Measurements from ENCODE around the gene MATN3. TPM values are rescaled to one million over a fixed set of nuclear protein-coding genes. Genes with fewer than 3 reads are reported as not detected.

The MATN3 gene
- total and polyA plus RNA-seq, 2 of the 13 experiments (the other 11 are each of a cell fraction or from before 2014, with no cell fraction given), result 36.1 to 208 TPM

DNA sequence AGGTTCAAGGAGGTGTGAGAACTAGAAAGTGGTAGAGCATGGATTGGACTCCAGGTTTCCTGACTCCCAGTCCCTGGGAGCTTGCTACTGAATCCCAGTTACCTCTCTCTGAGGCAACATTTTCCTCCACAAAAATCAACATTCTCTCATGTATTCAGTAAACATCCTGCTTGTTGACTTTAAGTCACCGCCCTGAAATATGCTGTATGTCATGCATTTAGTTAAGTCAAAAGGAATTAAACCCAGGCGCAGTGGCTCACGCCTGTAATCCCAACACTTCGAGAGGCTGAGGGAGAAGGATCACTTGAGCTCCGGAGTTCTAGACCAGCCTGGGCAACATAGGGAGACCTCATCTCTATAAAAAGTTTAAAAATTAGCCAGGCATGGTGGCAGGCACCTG, 3.8 kb downstream of the MATN3 start (continued):
- TF ChIP-seq, protein P1, sequence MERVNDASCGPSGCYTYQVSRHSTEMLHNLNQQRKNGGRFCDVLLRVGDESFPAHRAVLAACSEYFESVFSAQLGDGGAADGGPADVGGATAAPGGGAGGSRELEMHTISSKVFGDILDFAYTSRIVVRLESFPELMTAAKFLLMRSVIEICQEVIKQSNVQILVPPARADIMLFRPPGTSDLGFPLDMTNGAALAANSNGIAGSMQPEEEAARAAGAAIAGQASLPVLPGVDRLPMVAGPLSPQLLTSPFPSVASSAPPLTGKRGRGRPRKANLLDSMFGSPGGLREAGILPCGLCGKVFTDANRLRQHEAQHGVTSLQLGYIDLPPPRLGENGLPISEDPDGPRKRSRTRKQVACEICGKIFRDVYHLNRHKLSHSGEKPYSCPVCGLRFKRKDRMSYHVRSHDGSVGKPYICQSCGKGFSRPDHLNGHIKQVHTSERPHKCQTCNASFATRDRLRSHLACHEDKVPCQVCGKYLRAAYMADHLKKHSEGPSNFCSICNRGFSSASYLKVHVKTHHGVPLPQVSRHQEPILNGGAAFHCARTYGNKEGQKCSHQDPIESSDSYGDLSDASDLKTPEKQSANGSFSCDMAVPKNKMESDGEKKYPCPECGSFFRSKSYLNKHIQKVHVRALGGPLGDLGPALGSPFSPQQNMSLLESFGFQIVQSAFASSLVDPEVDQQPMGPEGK (CRISPR knock-in tag; IDR thresholded peaks at IDR 0.05), result peak; percentile 20; the same call in 1 of the 2 replicates
- TF ChIP-seq MAFG (CRISPR knock-in tag; IDR thresholded peaks at IDR 0.05) (no peak), ARHGAP35 (CRISPR knock-in tag; IDR thresholded peaks at IDR 0.05; ENCODE audit: borderline replicate concordance) (no peak), KDM4B (CRISPR knock-in tag; IDR thresholded peaks at IDR 0.05) (peak; percentile 74; the same call in 1 of the 2 replicates), SMAD3 (CRISPR knock-in tag; IDR thresholded peaks at IDR 0.05) (peak; percentile 92; the same call in 1 of the 2 replicates), ETV5 (CRISPR knock-in tag; IDR thresholded peaks at IDR 0.05; ENCODE audit: borderline replicate concordance) (peak; percentile 70; the same call in 1 of the 2 replicates), ZSCAN9 (CRISPR knock-in tag; IDR thresholded peaks at IDR 0.05; ENCODE audit: borderline replicate concordance) (peak; percentile 91; the same call in 1 of the 2 replicates), HOXA5 (CRISPR knock-in tag; IDR thresholded peaks at IDR 0.05) (peak; percentile 29; the same call in 1 of the 2 replicates), RCOR2 (CRISPR knock-in tag; IDR thresholded peaks at IDR 0.05) (no peak), ELF3 (CRISPR knock-in tag; IDR thresholded peaks at IDR 0.05) (peak; percentile 82), SOX5 (CRISPR knock-in tag; IDR thresholded peaks at IDR 0.05; ENCODE audit: borderline replicate concordance) (peak; percentile 69; the same call in 1 of the 2 replicates), KLF12 (CRISPR knock-in tag; IDR thresholded peaks at IDR 0.05; ENCODE audit: borderline replicate concordance) (no peak), ZNF121 (CRISPR knock-in tag; IDR thresholded peaks at IDR 0.05) (0 out of 2 replicates have a peak, but pooled peaks have one; percentile 59), POGZ (CRISPR knock-in tag; IDR thresholded peaks at IDR 0.05) (peak; percentile 26; the same call in 1 of the 2 replicates), EP300 (IDR thresholded peaks at IDR 0.05; ENCODE audit: low read depth in 2 of 2, low read length in 2 of 2) (peak; percentile 12 to 65; a peak in 1 of 4 replicates), EP300 (CRISPR knock-in tag; IDR thresholded peaks at IDR 0.05; ENCODE audit: borderline replicate concordance) (peak; percentile 74; the same call in 1 of the 2 replicates), MIXL1 (CRISPR knock-in tag; IDR thresholded peaks at IDR 0.05) (peak; percentile 51; the same call in 1 of the 2 replicates), CREM (IDR thresholded peaks at IDR 0.05) (0 out of 2 replicates have a peak, but pooled peaks have one; percentile 21), CREM (CRISPR knock-in tag; IDR thresholded peaks at IDR 0.05) (no peak)
- TF ChIP-seq, protein P2, sequence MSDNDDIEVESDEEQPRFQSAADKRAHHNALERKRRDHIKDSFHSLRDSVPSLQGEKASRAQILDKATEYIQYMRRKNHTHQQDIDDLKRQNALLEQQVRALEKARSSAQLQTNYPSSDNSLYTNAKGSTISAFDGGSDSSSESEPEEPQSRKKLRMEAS (IDR thresholded peaks at IDR 0.05), result 0 out of 2 replicates have a peak, but pooled peaks have one; percentile 35
- TF ChIP-seq, protein P3, sequence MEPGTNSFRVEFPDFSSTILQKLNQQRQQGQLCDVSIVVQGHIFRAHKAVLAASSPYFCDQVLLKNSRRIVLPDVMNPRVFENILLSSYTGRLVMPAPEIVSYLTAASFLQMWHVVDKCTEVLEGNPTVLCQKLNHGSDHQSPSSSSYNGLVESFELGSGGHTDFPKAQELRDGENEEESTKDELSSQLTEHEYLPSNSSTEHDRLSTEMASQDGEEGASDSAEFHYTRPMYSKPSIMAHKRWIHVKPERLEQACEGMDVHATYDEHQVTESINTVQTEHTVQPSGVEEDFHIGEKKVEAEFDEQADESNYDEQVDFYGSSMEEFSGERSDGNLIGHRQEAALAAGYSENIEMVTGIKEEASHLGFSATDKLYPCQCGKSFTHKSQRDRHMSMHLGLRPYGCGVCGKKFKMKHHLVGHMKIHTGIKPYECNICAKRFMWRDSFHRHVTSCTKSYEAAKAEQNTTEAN (CRISPR knock-in tag; conservative IDR thresholded peaks at IDR 0.05), result 0 out of 2 replicates have a peak, but pooled peaks have one; percentile 50
- TF ChIP-seq, protein P4, sequence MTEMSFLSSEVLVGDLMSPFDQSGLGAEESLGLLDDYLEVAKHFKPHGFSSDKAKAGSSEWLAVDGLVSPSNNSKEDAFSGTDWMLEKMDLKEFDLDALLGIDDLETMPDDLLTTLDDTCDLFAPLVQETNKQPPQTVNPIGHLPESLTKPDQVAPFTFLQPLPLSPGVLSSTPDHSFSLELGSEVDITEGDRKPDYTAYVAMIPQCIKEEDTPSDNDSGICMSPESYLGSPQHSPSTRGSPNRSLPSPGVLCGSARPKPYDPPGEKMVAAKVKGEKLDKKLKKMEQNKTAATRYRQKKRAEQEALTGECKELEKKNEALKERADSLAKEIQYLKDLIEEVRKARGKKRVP (CRISPR knock-in tag; IDR thresholded peaks at IDR 0.05), result peak in 1 of 2 experiments; percentile 82; a peak in 2 of 4 replicates
- TF ChIP-seq, protein P5, sequence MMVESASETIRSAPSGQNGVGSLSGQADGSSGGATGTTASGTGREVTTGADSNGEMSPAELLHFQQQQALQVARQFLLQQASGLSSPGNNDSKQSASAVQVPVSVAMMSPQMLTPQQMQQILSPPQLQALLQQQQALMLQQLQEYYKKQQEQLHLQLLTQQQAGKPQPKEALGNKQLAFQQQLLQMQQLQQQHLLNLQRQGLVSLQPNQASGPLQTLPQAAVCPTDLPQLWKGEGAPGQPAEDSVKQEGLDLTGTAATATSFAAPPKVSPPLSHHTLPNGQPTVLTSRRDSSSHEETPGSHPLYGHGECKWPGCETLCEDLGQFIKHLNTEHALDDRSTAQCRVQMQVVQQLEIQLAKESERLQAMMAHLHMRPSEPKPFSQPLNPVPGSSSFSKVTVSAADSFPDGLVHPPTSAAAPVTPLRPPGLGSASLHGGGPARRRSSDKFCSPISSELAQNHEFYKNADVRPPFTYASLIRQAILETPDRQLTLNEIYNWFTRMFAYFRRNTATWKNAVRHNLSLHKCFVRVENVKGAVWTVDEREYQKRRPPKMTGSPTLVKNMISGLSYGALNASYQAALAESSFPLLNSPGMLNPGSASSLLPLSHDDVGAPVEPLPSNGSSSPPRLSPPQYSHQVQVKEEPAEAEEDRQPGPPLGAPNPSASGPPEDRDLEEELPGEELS (CRISPR knock-in tag; IDR thresholded peaks at IDR 0.05), result peak; percentile 93
- TF ChIP-seq, protein P6, sequence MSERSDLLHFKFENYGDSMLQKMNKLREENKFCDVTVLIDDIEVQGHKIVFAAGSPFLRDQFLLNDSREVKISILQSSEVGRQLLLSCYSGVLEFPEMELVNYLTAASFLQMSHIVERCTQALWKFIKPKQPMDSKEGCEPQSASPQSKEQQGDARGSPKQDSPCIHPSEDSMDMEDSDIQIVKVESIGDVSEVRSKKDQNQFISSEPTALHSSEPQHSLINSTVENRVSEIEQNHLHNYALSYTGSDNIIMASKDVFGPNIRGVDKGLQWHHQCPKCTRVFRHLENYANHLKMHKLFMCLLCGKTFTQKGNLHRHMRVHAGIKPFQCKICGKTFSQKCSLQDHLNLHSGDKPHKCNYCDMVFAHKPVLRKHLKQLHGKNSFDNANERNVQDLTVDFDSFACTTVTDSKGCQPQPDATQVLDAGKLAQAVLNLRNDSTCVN (CRISPR knock-in tag; IDR thresholded peaks at IDR 0.05; ENCODE audit: borderline replicate concordance), result peak; percentile 49; the same call in 1 of the 2 replicates

Data from HepG2 (cell line).